ENCODE data around the gene RPTOR. TPM values are rescaled to one million over a fixed set of nuclear protein-coding genes. Genes with fewer than 3 reads are reported as not detected.

The RPTOR gene
- total RNA-seq, 1 donor = 27.9 TPM

GRCh38 chr17:80811181-80812105 lies 266.8 kb downstream of the RPTOR start:
- no peak for TF ChIP-seq CTCF (IDR thresholded peaks at IDR 0.05; ENCODE audit: extremely low read depth, low read depth, low read length)
- H3K36me3 ChIP-seq (ENCODE audit: insufficient read depth, low read length) = no peaks in the 10 kb centered on the region

GRCh38 chr17:80812362-80813088 lies 267.9 kb downstream of the RPTOR start:
- H3K4me3 ChIP-seq (ENCODE audit: insufficient read depth, low read length) = no peak overlapping the region
- H3K9me3 ChIP-seq (ENCODE audit: low read depth, low read length) = no peaks in the 10 kb centered on the region
- H3K4me1 ChIP-seq (ENCODE audit: insufficient read depth, low read length) = no peaks in the 10 kb centered on the region
- no peak overlapping the region for H2AFZ ChIP-seq (ENCODE audit: low read length)
- H3K27ac ChIP-seq (ENCODE audit: low read depth, low read length) = no peak overlapping the region
- no peak overlapping the region for H3K4me2 ChIP-seq (ENCODE audit: insufficient read depth, low read length)
- no peaks in the 10 kb centered on the region for H3K36me3 ChIP-seq (ENCODE audit: insufficient read depth, low read length)
- TF ChIP-seq CTCF (IDR thresholded peaks at IDR 0.05; ENCODE audit: extremely low read depth, low read depth, low read length) = no peak
- H4K20me1 ChIP-seq (ENCODE audit: insufficient read depth, low read length) = no peaks in the 10 kb centered on the region
- peak; percentile 75 for DNase-seq (ENCODE audit: insufficient read length, low spot score, missing footprints)
- no peaks in the 10 kb centered on the region for H3K79me2 ChIP-seq (ENCODE audit: insufficient read depth, low read length)
- H3K27me3 ChIP-seq (ENCODE audit: insufficient read depth, low read length) = no peaks in the 10 kb centered on the region

More at GRCh38 chr17:80811181-80812105, 266.8 kb downstream of the RPTOR start:
- Histone ChIP-seq H3K27me3 (ENCODE audit: insufficient read depth, low read length) (no peaks in the 10 kb centered on the region), H3K4me2 (ENCODE audit: insufficient read depth, low read length) (no peak overlapping the region), H2AFZ (ENCODE audit: low read length) (no peak overlapping the region), H3K4me3 (ENCODE audit: insufficient read depth, low read length) (no peak overlapping the region), H3K79me2 (ENCODE audit: insufficient read depth, low read length) (no peaks in the 10 kb centered on the region), H3K27ac (ENCODE audit: low read depth, low read length) (no peak overlapping the region), H3K4me1 (ENCODE audit: insufficient read depth, low read length) (no peaks in the 10 kb centered on the region), H3K9me3 (ENCODE audit: low read depth, low read length) (no peaks in the 10 kb centered on the region), H4K20me1 (ENCODE audit: insufficient read depth, low read length) (no peaks in the 10 kb centered on the region)
- DNase-seq (ENCODE audit: insufficient read length, low spot score, missing footprints) = no peak

- H3K4me1 ChIP-seq (ENCODE audit: insufficient read depth, low read length) = no peaks in the 10 kb centered on the region
- no peaks in the 10 kb centered on the region for H3K79me2 ChIP-seq (ENCODE audit: insufficient read depth, low read length)
- H2AFZ ChIP-seq (ENCODE audit: low read length) = no peak overlapping the region
- no peak for TF ChIP-seq CTCF (IDR thresholded peaks at IDR 0.05; ENCODE audit: extremely low read depth, low read depth, low read length)
- H3K27me3 ChIP-seq (ENCODE audit: insufficient read depth, low read length) = no peaks in the 10 kb centered on the region
- no peak overlapping the region for H3K4me3 ChIP-seq (ENCODE audit: insufficient read depth, low read length)
- H3K4me2 ChIP-seq (ENCODE audit: insufficient read depth, low read length) = no peak overlapping the region
- DNase-seq (ENCODE audit: insufficient read length, low spot score, missing footprints) = no peak
- no peak overlapping the region for H3K27ac ChIP-seq (ENCODE audit: low read depth, low read length)
- no peaks in the 10 kb centered on the region for H3K9me3 ChIP-seq (ENCODE audit: low read depth, low read length)
- H3K36me3 ChIP-seq (ENCODE audit: insufficient read depth, low read length) = no peaks in the 10 kb centered on the region
- no peaks in the 10 kb centered on the region for H4K20me1 ChIP-seq (ENCODE audit: insufficient read depth, low read length)
These were observed 268.7 kb downstream of the RPTOR start for GRCh38 chr17:80813318-80813717.

- Histone ChIP-seq H3K4me3 (ENCODE audit: insufficient read depth, low read length) (no peak overlapping the region), H2AFZ (ENCODE audit: low read length) (no peak overlapping the region), H3K79me2 (ENCODE audit: insufficient read depth, low read length) (peaks cover 4% of the 10 kb centered on the region), H3K4me1 (ENCODE audit: insufficient read depth, low read length) (no peaks in the 10 kb centered on the region), H3K27me3 (ENCODE audit: insufficient read depth, low read length) (no peaks in the 10 kb centered on the region), H3K4me2 (ENCODE audit: insufficient read depth, low read length) (no peak overlapping the region), H3K36me3 (ENCODE audit: insufficient read depth, low read length) (no peaks in the 10 kb centered on the region), H4K20me1 (ENCODE audit: insufficient read depth, low read length) (no peaks in the 10 kb centered on the region), H3K9me3 (ENCODE audit: low read depth, low read length) (no peaks in the 10 kb centered on the region), H3K27ac (ENCODE audit: low read depth, low read length) (no peak overlapping the region)
- TF ChIP-seq CTCF (IDR thresholded peaks at IDR 0.05; ENCODE audit: extremely low read depth, low read depth, low read length) = no peak
- DNase-seq (ENCODE audit: insufficient read length, low spot score, missing footprints) = no peak
These were observed 269.9 kb downstream of the RPTOR start for GRCh38 chr17:80814491-80814890.
